Sigmoid colon (tissue), 7 donors: ENCODE data around the gene DNAJA3. TPM values are rescaled to one million over a fixed set of nuclear protein-coding genes. Genes with fewer than 3 reads are reported as not detected.
A peak's percentile ranks its signal among the peaks of the same experiment; 100 is the strongest.

Experiments
- DNase-seq: peaks from one replicate; pipeline ENCODE4 v3.0.0-alpha.2; 2019
- H3K27ac ChIP-seq, 4 donors: fragments of 200-600 bp; sonication (generic); one replicate each; pipeline ENCODE4 v1.5.1; 2016 to 2019; ENCODE audit warnings: mild to moderate bottlenecking in 1 of 4
- H3K27me3 ChIP-seq, 3 donors: fragments of 200-600 bp; sonication (generic); one replicate each; pipeline ENCODE4 v1.5.1; 2019; ENCODE audit warnings: mild to moderate bottlenecking in 1 of 3
- H3K36me3 ChIP-seq, 4 donors: fragments of 200-600 bp; sonication (generic); one replicate each; pipeline ENCODE4 v1.5.1; 2016 to 2019
- H3K4me1 ChIP-seq, 4 donors: fragments of 200-600 bp; sonication (generic); one replicate each; pipeline ENCODE4 v1.5.1; 2017 to 2019
- H3K4me3 ChIP-seq, 4 donors: fragments of 200-600 bp; sonication (generic); one replicate each; pipeline ENCODE4 v1.5.1; 2017 to 2019; ENCODE audit warnings: mild to moderate bottlenecking in 2 of 4, moderate library complexity in 1 of 4
- H3K9me3 ChIP-seq, 4 donors: fragments of 200-600 bp in 3 of 4; sonication (generic) in 3 of 4; one replicate each; pipeline versions ENCODE4 v1.5.1 to v1.6.1; 2013 to 2019
- EP300 ChIP-seq, 4 donors: sonication (generic); formaldehyde crosslinking; IDR thresholded peaks; one replicate each; pipeline ENCODE4 v1.6.1; 2017; ENCODE audit warnings: antibody characterized with exemption in 4 of 4
- POLR2A ChIP-seq, 2 donors: fragments of 450-650 bp; IDR thresholded peaks; one replicate each; pipeline ENCODE4 v1.6.1; 2016; ENCODE audit warnings: antibody characterized with exemption in 2 of 2, mild to moderate bottlenecking in 2 of 2, moderate library complexity in 2 of 2
- POLR2AphosphoS5 ChIP-seq, 4 donors: sonication (generic); formaldehyde crosslinking; IDR thresholded peaks; one replicate each; pipeline ENCODE4 v1.6.1; 2017; ENCODE audit warnings: antibody characterized with exemption in 4 of 4
- WGBS, 2 donors: extraction: QIAGEN DNeasy Blood & Tissue Kit; methylation state at CpG; one replicate each; pipeline ENCODE4 v1.1.7; 2013; 5-methylcytosine and 5-hydroxymethylcytosine counted together
- intact Hi-C: fragments of 100-400 bp; cut with DNase I; formaldehyde crosslinking; loops from one replicate; pipeline ENCODE4 v1.15.1; 2023
- polyA plus RNA-seq, 3 donors: library from polyadenylated mRNA; stranded (reverse); fragments of 200-250 nt; gene quantifications; one replicate each; pipeline ENCODE4 v1.2.3, GENCODE V29; 2013
- total RNA-seq, 4 donors: library from RNA; depleted of rRNA; stranded (reverse); fragments of >200 nt; gene quantifications; one replicate each; pipeline ENCODE4 v1.1.0, GENCODE V29; 2016
- TF ChIP-seq, protein P1 (sequence below), 4 experiments: fragments of 450-650 bp in 3 of 4; fragments of 200-600 bp in 1 of 4; IDR thresholded peaks; one replicate each; pipeline ENCODE4 v1.5.1; 2016 to 2019; ENCODE audit warnings: antibody characterized with exemption in 4 of 4, mild to moderate bottlenecking in 3 of 4, moderate library complexity in 2 of 4
- donor health status: healthy with polysubstance abuse.
- donor health status: Bipolar disorder and iron deficiency.
- donor health status: healthy.

The DNAJA3 gene
- total and polyA plus RNA-seq, 7 donors, result 28.2 to 53.3 (median 44.2) TPM

DNA sequence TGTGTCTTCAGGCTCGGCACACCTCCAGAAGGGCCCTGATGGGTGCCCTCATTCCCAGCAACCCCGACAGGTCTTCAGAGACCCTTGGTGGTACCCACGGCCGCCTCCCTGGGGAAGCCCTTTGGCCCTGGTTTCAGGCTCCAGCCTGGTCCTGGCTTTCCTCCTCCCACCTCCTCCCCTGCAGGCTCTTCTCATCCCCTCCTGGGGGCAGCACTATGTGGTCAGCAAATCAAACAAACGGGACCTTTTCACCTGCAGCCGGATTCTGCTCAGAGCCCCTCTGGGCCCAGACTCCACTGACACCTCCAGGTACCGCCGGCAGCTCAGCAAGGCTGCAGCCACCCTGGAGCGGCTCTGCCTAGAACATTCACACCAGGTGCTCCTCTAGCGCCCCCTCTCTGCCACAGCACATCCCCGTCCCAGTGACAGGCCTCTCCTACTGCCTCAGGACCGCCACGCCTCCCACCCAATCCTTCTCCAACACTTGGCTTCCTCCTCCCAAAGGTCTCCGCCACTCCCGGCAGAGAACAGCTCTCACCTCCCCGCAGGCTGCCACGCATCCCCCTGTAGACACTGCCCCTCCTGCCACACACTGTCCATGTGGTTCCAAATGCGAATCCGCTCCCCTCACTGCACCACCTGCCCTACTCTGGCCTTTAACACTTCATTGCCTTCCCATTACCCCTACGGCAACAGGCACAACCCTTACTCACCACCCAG is 21.3 kb upstream of the DNAJA3 start:
- no peaks in the 10 kb centered on the region for H3K9me3 ChIP-seq
- peaks cover 0 to 19% (median 11%) of the 10 kb centered on the region in 4 donors for H3K4me1 ChIP-seq
- H3K36me3 ChIP-seq, result peaks cover 0 to 71% (median 19%) of the 10 kb centered on the region in 4 donors
- no peak overlapping the region for H3K27ac ChIP-seq
- no peak for DNase-seq
- no peaks in the 10 kb centered on the region for H3K27me3 ChIP-seq
- H3K4me3 ChIP-seq, result no peak overlapping the region
- 80 to 84% methylated on average over 20 of the region's 20 CpGs for WGBS, 2 donors
- intact Hi-C loops, result loop anchor here (5.0 kb wide), 1 partner anchor 117 kb away; no protein-coding TSS in a partner anchor
- TF ChIP-seq EP300 (IDR thresholded peaks at IDR 0.05) (no peak), POLR2A (IDR thresholded peaks at IDR 0.05) (no peak), POLR2AphosphoS5 (IDR thresholded peaks at IDR 0.05) (no peak)
- TF ChIP-seq, protein P1, sequence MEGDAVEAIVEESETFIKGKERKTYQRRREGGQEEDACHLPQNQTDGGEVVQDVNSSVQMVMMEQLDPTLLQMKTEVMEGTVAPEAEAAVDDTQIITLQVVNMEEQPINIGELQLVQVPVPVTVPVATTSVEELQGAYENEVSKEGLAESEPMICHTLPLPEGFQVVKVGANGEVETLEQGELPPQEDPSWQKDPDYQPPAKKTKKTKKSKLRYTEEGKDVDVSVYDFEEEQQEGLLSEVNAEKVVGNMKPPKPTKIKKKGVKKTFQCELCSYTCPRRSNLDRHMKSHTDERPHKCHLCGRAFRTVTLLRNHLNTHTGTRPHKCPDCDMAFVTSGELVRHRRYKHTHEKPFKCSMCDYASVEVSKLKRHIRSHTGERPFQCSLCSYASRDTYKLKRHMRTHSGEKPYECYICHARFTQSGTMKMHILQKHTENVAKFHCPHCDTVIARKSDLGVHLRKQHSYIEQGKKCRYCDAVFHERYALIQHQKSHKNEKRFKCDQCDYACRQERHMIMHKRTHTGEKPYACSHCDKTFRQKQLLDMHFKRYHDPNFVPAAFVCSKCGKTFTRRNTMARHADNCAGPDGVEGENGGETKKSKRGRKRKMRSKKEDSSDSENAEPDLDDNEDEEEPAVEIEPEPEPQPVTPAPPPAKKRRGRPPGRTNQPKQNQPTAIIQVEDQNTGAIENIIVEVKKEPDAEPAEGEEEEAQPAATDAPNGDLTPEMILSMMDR (IDR thresholded peaks at IDR 0.05), result peak in 3 of 4 experiments; percentile 35 to 37 (median 37)

DNA sequence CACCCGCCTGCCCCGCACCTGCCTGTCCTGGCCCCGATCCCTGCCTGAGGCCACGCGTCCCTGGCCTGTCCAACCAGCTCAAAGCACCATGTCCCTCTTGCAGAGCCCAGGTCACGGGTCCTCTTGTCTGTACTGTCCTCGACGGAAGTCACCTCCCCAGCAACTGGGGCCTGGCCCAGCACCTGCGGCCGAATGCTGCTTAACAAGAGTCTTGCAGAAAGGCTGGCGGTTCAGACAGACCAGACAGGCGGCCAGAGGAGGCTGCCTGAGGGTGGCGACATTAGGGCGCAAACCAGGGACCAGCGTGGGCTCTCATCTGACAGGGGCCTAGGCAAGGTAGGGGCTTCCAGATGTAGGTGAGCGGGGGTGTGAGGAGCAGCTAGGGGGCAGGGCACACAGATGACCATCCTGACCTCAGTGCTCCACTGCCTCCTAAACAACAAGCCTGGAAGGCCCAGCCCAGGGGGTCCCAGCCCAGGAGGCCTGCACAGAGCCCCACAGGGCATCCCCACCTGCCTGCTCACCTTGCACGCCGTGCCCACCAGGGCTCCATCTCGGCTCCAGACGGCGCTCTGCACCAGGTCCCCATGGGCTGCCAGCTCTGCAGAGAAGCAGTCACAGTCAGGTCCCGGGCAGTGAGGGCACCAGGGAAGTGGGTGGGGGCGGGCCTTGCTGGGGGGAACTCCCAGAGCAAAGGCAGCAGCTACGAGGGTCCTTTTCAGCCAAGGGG is 20.5 kb upstream of the DNAJA3 start:
- peaks cover 0 to 79% (median 19%) of the 10 kb centered on the region in 4 donors for H3K36me3 ChIP-seq
- 90 to 93% methylated on average over 24 of the region's 24 CpGs for WGBS, 2 donors

DNA sequence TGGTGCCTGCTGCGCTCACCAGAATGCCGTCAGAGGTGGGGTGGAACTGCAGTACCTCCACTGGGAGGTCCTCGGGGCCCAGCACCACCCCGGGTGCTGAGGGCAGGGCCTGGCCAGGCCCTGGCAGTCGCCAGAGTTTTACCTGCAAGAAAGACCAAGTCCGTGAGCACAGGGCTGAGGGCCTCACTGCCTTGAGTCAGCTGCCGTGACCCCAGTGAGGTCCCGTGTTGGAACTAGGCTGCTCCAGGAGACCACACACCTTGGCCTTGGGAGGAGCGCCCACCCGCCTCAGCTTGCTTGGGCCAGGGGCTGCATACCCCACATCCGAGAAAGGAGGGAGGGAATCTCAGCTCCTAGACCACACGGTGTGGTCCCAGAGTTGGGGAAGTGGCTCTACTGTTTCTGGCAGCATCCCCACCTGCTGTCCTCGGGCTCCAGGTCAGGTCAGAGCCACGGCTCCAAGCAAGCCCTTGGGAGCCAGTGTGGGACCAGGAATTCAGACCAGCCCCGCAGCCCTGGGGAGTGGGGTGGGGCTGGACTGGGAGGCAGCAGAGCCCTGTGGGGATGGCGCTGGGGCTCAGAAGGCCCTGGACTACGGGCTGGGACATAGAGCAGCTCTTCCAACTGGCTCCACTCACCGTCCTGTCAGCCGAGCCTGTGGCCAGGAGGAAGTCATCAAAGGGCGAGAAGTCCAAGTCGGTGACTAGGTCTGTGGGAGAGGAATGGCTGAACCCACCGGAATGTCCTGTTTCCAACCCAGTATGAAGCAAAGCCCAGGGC is 17.9 kb upstream of the DNAJA3 start:
- intact Hi-C loops, result no loop called here
- H3K4me1 ChIP-seq, result peaks cover 0 to 39% (median 15%) of the 10 kb centered on the region in 4 donors

More for the DNA sequence above, 20.5 kb upstream of the DNAJA3 start:
- peak; percentile 66 for DNase-seq
- no peaks in the 10 kb centered on the region for H3K9me3 ChIP-seq
- H3K27me3 ChIP-seq, result no peaks in the 10 kb centered on the region
- TF ChIP-seq, protein P1 (IDR thresholded peaks at IDR 0.05), result no peak
- TF ChIP-seq POLR2A (IDR thresholded peaks at IDR 0.05) (no peak), EP300 (IDR thresholded peaks at IDR 0.05) (no peak), POLR2AphosphoS5 (IDR thresholded peaks at IDR 0.05) (no peak)
- peaks cover 0 to 27% (median 11%) of the 10 kb centered on the region in 4 donors for H3K4me1 ChIP-seq
- H3K27ac ChIP-seq, result no peak overlapping the region
- no peak overlapping the region for H3K4me3 ChIP-seq
- intact Hi-C loops, result loop anchor here (5.0 kb wide), 1 partner anchor 118 kb away; no protein-coding TSS in a partner anchor

DNA sequence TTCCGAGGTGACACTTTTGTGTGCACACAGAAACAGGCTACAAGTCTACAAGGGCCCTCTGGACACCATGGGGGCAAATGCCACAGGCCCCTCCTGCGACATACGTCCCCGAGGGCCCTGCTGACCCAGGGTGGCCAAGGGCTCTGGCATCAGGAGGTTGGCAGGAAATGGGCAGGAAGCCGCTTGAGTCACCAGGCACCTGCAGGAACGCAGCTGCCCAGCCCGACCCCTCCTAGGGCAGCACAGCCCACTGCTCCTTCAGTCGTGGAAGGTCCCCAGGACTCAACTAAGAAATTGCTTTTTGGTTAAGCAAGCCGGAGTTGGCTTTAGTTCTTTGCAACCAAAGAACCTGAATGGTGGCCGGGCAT is 17.4 kb upstream of the DNAJA3 start:
- no peak for DNase-seq
- H3K36me3 ChIP-seq, result peaks cover 0 to 73% (median 12%) of the 10 kb centered on the region in 4 donors
- TF ChIP-seq POLR2A (IDR thresholded peaks at IDR 0.05) (no peak), EP300 (IDR thresholded peaks at IDR 0.05) (no peak), POLR2AphosphoS5 (IDR thresholded peaks at IDR 0.05) (no peak)
- TF ChIP-seq, protein P1 (IDR thresholded peaks at IDR 0.05), result no peak
- H3K4me3 ChIP-seq, result no peak overlapping the region
- intact Hi-C loops, result no loop called here
- H3K9me3 ChIP-seq, result no peaks in the 10 kb centered on the region
- WGBS, 2 donors, result 90 to 92% methylated on average over 10 of the region's 10 CpGs
- H3K27ac ChIP-seq, result peak overlapping the region in 1 of 4 donors; percentile 31
- H3K27me3 ChIP-seq, result no peaks in the 10 kb centered on the region
- peaks cover 0 to 40% (median 15%) of the 10 kb centered on the region in 4 donors for H3K4me1 ChIP-seq

More for the DNA sequence above, 17.9 kb upstream of the DNAJA3 start:
- DNase-seq, result peak; percentile 86
- peaks cover 0 to 75% (median 17%) of the 10 kb centered on the region in 4 donors for H3K36me3 ChIP-seq
- H3K4me3 ChIP-seq, result no peak overlapping the region
- no peaks in the 10 kb centered on the region for H3K27me3 ChIP-seq
- H3K27ac ChIP-seq, result no peak overlapping the region
- H3K9me3 ChIP-seq, result no peaks in the 10 kb centered on the region
- 89 to 90% methylated on average over 22 of the region's 22 CpGs for WGBS, 2 donors
- TF ChIP-seq EP300 (IDR thresholded peaks at IDR 0.05) (no peak), POLR2AphosphoS5 (IDR thresholded peaks at IDR 0.05) (peak in 2 of 4 donors; percentile 50 to 72), POLR2A (IDR thresholded peaks at IDR 0.05) (no peak)
- TF ChIP-seq, protein P1 (IDR thresholded peaks at IDR 0.05), result no peak
